Measurements from ENCODE around the gene CHURC1. TPM values are rescaled to one million over a fixed set of nuclear protein-coding genes. Genes with fewer than 3 reads are reported as not detected.
A peak's percentile ranks its signal among the peaks of the same experiment; 100 is the strongest.

CHURC1 gene
- total and polyA plus RNA-seq, 2 of the 4 experiments (the other 2 are of a cell fraction), result 38.0 to 69.5 TPM

GRCh38 chr14:64919215-64919614 is 5.0 kb downstream of the CHURC1 start:
- Histone ChIP-seq H3K4me1 (ENCODE audit: control insufficient read depth, insufficient read depth, low read length) (peaks cover 6% of the 10 kb centered on the region), H4K20me1 (ENCODE audit: insufficient read depth, low read length) (peaks cover 18% of the 10 kb centered on the region), H2AK5ac (ENCODE audit: low read depth, low read length) (no peak overlapping the region), H2BK20ac (ENCODE audit: low read depth, low read length) (no peak overlapping the region), H3K4me2 (ENCODE audit: low read depth, low read length) (no peak overlapping the region), H2AK9ac (replicated peaks; ENCODE audit: low read depth, low read length, poor library complexity) (no peak overlapping the region), H4K91ac (ENCODE audit: insufficient read depth, low read depth, low read length) (no peak overlapping the region), H3K4ac (ENCODE audit: low read depth, low read length) (no peak overlapping the region), H3K9me1 (ENCODE audit: insufficient read depth, low read length) (peaks cover 12% of the 10 kb centered on the region), H3K14ac (replicated peaks; ENCODE audit: low read depth, low read length) (no peak overlapping the region), H4K8ac (ENCODE audit: low read depth in 2 of 2, low read length in 2 of 2) (no peak overlapping the region), H2AFZ (replicated peaks; ENCODE audit: low read length, poor library complexity) (no peak overlapping the region), H3K18ac (ENCODE audit: low read depth, low read length) (no peak overlapping the region), H3K36me3 (ENCODE audit: control insufficient read depth, insufficient read depth, low read length) (0 out of 2 replicates have a peak, but pooled peaks cover 1% of the 10 kb centered on the region), H2BK5ac (ENCODE audit: low read depth, low read length, poor library complexity, severe bottlenecking) (no peak overlapping the region), H3K9ac (ENCODE audit: low read depth, low read length) (no peak overlapping the region), H2BK120ac (ENCODE audit: low read depth, low read length) (no peak overlapping the region), H3K9me3 (ENCODE audit: control insufficient read depth, insufficient read depth, low read length) (no peaks in the 10 kb centered on the region), H3K4me3 (ENCODE audit: insufficient read depth, low read depth, low read length) (no peak overlapping the region), H3K27me3 (ENCODE audit: control insufficient read depth, insufficient read depth, low read length) (no peaks in the 10 kb centered on the region), H3K56ac (ENCODE audit: extremely low read depth, insufficient read depth, low read length) (no peak overlapping the region), H3K79me1 (ENCODE audit: low read depth in 1 of 2, low read length in 2 of 2) (peaks cover 31 to 59% of the 10 kb centered on the region in 2 experiments), H3K23ac (ENCODE audit: low read depth, low read length) (no peak overlapping the region), H4K5ac (ENCODE audit: low read depth, low read length) (no peak overlapping the region), H2BK15ac (ENCODE audit: low read depth, low read length) (no peak overlapping the region), H3K27ac (ENCODE audit: insufficient read depth, low read length) (no peak overlapping the region)
- in situ Hi-C loops (cut with MboI; ENCODE audit: low sequenced_read_pairs), result loop anchor here (25.0 kb wide), 1 partner anchor 382 kb away; the partner anchor contains the start of genes HSPA2 and PPP1R36
- DNase-seq, result no peak
- intact Hi-C loops (cut with micrococcal nuclease), result no loop called here
- dilution Hi-C loops (cut with HindIII; ENCODE audit: low sequenced_read_pairs, unreplicated experiment), result no loop called here
- CTCF ChIA-PET, result no interaction called here
- no peak for TF ChIP-seq CHD1 (IDR thresholded peaks at IDR 0.05; ENCODE audit: low read depth, low read length)
- TF ChIP-seq MAFK (IDR thresholded peaks at IDR 0.05; ENCODE audit: low read depth, low read length), result peak; percentile 14; the same call in 1 of the 2 replicates
- no TSS peak for BruUV-seq (replicated peaks)
- POLR2A ChIA-PET (ENCODE audit: unreplicated experiment), result no interaction called here
- ATAC-seq (ENCODE audit: low read depth), result no peak
